ENCODE measurements around the gene TBCA. TPM values are rescaled to one million over a fixed set of nuclear protein-coding genes. Genes with fewer than 3 reads are reported as not detected.
A peak's percentile ranks its signal among the peaks of the same experiment; 100 is the strongest.
"Not testable (repeated sequence)": the region's sequence is repeated elsewhere in the genome, so short reads cannot be mapped to it uniquely, and the experiment has no call there.

TBCA gene
- total and polyA plus RNA-seq, 4 donors: 76.8 to 323 (median 214) TPM

GRCh38 chr5:77758141-77758938 lies 17.8 kb downstream of the TBCA start:
- Histone ChIP-seq H3K36me3 (ENCODE audit: control insufficient read depth, insufficient read depth, low read length) (no peaks in the 10 kb centered on the region), H3K4me1 (ENCODE audit: control insufficient read depth, insufficient read depth, low read length) (no peaks in the 10 kb centered on the region), H3K27me3 (ENCODE audit: control insufficient read depth, insufficient read depth, low read length) (no peaks in the 10 kb centered on the region), H3K27ac (ENCODE audit: low read depth, low read length) (no peak overlapping the region), H3K4me3 (ENCODE audit: low read depth, low read length) (no peak overlapping the region), H3K9me3 (ENCODE audit: control insufficient read depth, insufficient read depth, low read length) (no peaks in the 10 kb centered on the region)
- no peak for DNase-seq (ENCODE audit: low read depth in 4 of 6, low spot score in 6 of 6)
- WGBS (ENCODE audit: insufficient coverage): 68% methylated on average over 5 of the region's 10 CpGs

- no peak overlapping the region for H3K27ac ChIP-seq (ENCODE audit: low read depth, low read length)
- H3K4me1 ChIP-seq (ENCODE audit: control insufficient read depth, insufficient read depth, low read length): no peaks in the 10 kb centered on the region
- WGBS (ENCODE audit: insufficient coverage): 78% methylated on average over 8 of the region's 9 CpGs
- no peaks in the 10 kb centered on the region for H3K36me3 ChIP-seq (ENCODE audit: control insufficient read depth, insufficient read depth, low read length)
- no peak for DNase-seq (ENCODE audit: low read depth in 4 of 6, low spot score in 6 of 6)
- no peaks in the 10 kb centered on the region for H3K27me3 ChIP-seq (ENCODE audit: control insufficient read depth, insufficient read depth, low read length)
- no peaks in the 10 kb centered on the region for H3K9me3 ChIP-seq (ENCODE audit: control insufficient read depth, insufficient read depth, low read length)
- H3K4me3 ChIP-seq (ENCODE audit: low read depth, low read length): no peak overlapping the region
These were observed 24.7 kb downstream of the TBCA start for GRCh38 chr5:77751328-77752023.

GRCh38 chr5:77750928-77751327 lies 25.2 kb downstream of the TBCA start:
- H3K27ac ChIP-seq (ENCODE audit: low read depth, low read length); DNase-seq (ENCODE audit: low read depth in 4 of 6, low spot score in 6 of 6); H3K27me3 ChIP-seq (ENCODE audit: control insufficient read depth, insufficient read depth, low read length); H3K9me3 ChIP-seq (ENCODE audit: control insufficient read depth, insufficient read depth, low read length); H3K4me1 ChIP-seq (ENCODE audit: control insufficient read depth, insufficient read depth, low read length); H3K4me3 ChIP-seq (ENCODE audit: low read depth, low read length); H3K36me3 ChIP-seq (ENCODE audit: control insufficient read depth, insufficient read depth, low read length): not testable (repeated sequence)
- WGBS (ENCODE audit: insufficient coverage): 91% methylated on average over 4 of the region's 6 CpGs

- no peaks in the 10 kb centered on the region for H3K27me3 ChIP-seq (ENCODE audit: control insufficient read depth, insufficient read depth, low read length)
- no CpG with 5 or more reads among the region's 2 CpGs for WGBS (ENCODE audit: insufficient coverage)
- no peak overlapping the region for H3K4me3 ChIP-seq (ENCODE audit: low read depth, low read length)
- H3K27ac ChIP-seq (ENCODE audit: low read depth, low read length): no peak overlapping the region
- peak in 1 of 6 donors; percentile 16 for DNase-seq (ENCODE audit: low read depth in 4 of 6, low spot score in 6 of 6)
- no peaks in the 10 kb centered on the region for H3K9me3 ChIP-seq (ENCODE audit: control insufficient read depth, insufficient read depth, low read length)
- no peaks in the 10 kb centered on the region for H3K4me1 ChIP-seq (ENCODE audit: control insufficient read depth, insufficient read depth, low read length)
- H3K36me3 ChIP-seq (ENCODE audit: control insufficient read depth, insufficient read depth, low read length): no peaks in the 10 kb centered on the region
These were observed 28.0 kb downstream of the TBCA start for GRCh38 chr5:77748160-77748559.

GRCh38 chr5:77744116-77744515 lies 32.0 kb downstream of the TBCA start:
- H3K4me1 ChIP-seq (ENCODE audit: control insufficient read depth, insufficient read depth, low read length): no peaks in the 10 kb centered on the region
- no peak overlapping the region for H3K4me3 ChIP-seq (ENCODE audit: low read depth, low read length)
- H3K36me3 ChIP-seq (ENCODE audit: control insufficient read depth, insufficient read depth, low read length): no peaks in the 10 kb centered on the region
- DNase-seq (ENCODE audit: low read depth in 4 of 6, low spot score in 6 of 6): no peak
- no peaks in the 10 kb centered on the region for H3K27me3 ChIP-seq (ENCODE audit: control insufficient read depth, insufficient read depth, low read length)
- H3K27ac ChIP-seq (ENCODE audit: low read depth, low read length): no peak overlapping the region
- WGBS (ENCODE audit: insufficient coverage): 83% methylated on average over 2 of the region's 2 CpGs
- H3K9me3 ChIP-seq (ENCODE audit: control insufficient read depth, insufficient read depth, low read length): no peaks in the 10 kb centered on the region

GRCh38 chr5:77743181-77743580 lies 33.0 kb downstream of the TBCA start:
- Histone ChIP-seq H3K27ac (ENCODE audit: low read depth, low read length) (no peak overlapping the region), H3K4me1 (ENCODE audit: control insufficient read depth, insufficient read depth, low read length) (no peaks in the 10 kb centered on the region), H3K27me3 (ENCODE audit: control insufficient read depth, insufficient read depth, low read length) (no peaks in the 10 kb centered on the region), H3K4me3 (ENCODE audit: low read depth, low read length) (no peak overlapping the region), H3K9me3 (ENCODE audit: control insufficient read depth, insufficient read depth, low read length) (no peaks in the 10 kb centered on the region), H3K36me3 (ENCODE audit: control insufficient read depth, insufficient read depth, low read length) (no peaks in the 10 kb centered on the region)
- 72% methylated on average over 2 of the region's 3 CpGs for WGBS (ENCODE audit: insufficient coverage)
- DNase-seq (ENCODE audit: low read depth in 4 of 6, low spot score in 6 of 6): peak in 1 of 6 donors; percentile 18

GRCh38 chr5:77741608-77742007 lies 34.5 kb downstream of the TBCA start:
- no peaks in the 10 kb centered on the region for H3K9me3 ChIP-seq (ENCODE audit: control insufficient read depth, insufficient read depth, low read length)
- H3K4me1 ChIP-seq (ENCODE audit: control insufficient read depth, insufficient read depth, low read length): no peaks in the 10 kb centered on the region
- H3K4me3 ChIP-seq (ENCODE audit: low read depth, low read length): no peak overlapping the region
- H3K27me3 ChIP-seq (ENCODE audit: control insufficient read depth, insufficient read depth, low read length): no peaks in the 10 kb centered on the region
- WGBS (ENCODE audit: insufficient coverage): no CpG with 5 or more reads among the region's 3 CpGs
- H3K27ac ChIP-seq (ENCODE audit: low read depth, low read length): no peak overlapping the region
- H3K36me3 ChIP-seq (ENCODE audit: control insufficient read depth, insufficient read depth, low read length): no peaks in the 10 kb centered on the region
- no peak for DNase-seq (ENCODE audit: low read depth in 4 of 6, low spot score in 6 of 6)

- no peaks in the 10 kb centered on the region for H3K4me1 ChIP-seq (ENCODE audit: control insufficient read depth, insufficient read depth, low read length)
- H3K4me3 ChIP-seq (ENCODE audit: low read depth, low read length): no peak overlapping the region
- H3K9me3 ChIP-seq (ENCODE audit: control insufficient read depth, insufficient read depth, low read length): no peaks in the 10 kb centered on the region
- no peaks in the 10 kb centered on the region for H3K27me3 ChIP-seq (ENCODE audit: control insufficient read depth, insufficient read depth, low read length)
- no CpG with 5 or more reads among the region's 2 CpGs for WGBS (ENCODE audit: insufficient coverage)
- no peak for DNase-seq (ENCODE audit: low read depth in 4 of 6, low spot score in 6 of 6)
- H3K27ac ChIP-seq (ENCODE audit: low read depth, low read length): no peak overlapping the region
- no peaks in the 10 kb centered on the region for H3K36me3 ChIP-seq (ENCODE audit: control insufficient read depth, insufficient read depth, low read length)
These were observed 41.3 kb downstream of the TBCA start for GRCh38 chr5:77734885-77735284.

- H3K4me1 ChIP-seq (ENCODE audit: control insufficient read depth, insufficient read depth, low read length): no peaks in the 10 kb centered on the region
- WGBS (ENCODE audit: insufficient coverage): 100% methylated on average over 1 of the region's 3 CpGs
These were observed 43.0 kb downstream of the TBCA start for GRCh38 chr5:77733130-77733529.

GRCh38 chr5:77727190-77727589 lies 48.9 kb downstream of the TBCA start:
- H3K4me3 ChIP-seq (ENCODE audit: low read depth, low read length): no peak overlapping the region
- no peaks in the 10 kb centered on the region for H3K36me3 ChIP-seq (ENCODE audit: control insufficient read depth, insufficient read depth, low read length)
- DNase-seq (ENCODE audit: low read depth in 4 of 6, low spot score in 6 of 6): no peak
- WGBS (ENCODE audit: insufficient coverage): no CpG with 5 or more reads among the region's 3 CpGs
- no peaks in the 10 kb centered on the region for H3K4me1 ChIP-seq (ENCODE audit: control insufficient read depth, insufficient read depth, low read length)
- no peaks in the 10 kb centered on the region for H3K27me3 ChIP-seq (ENCODE audit: control insufficient read depth, insufficient read depth, low read length)
- no peak overlapping the region for H3K27ac ChIP-seq (ENCODE audit: low read depth, low read length)
- H3K9me3 ChIP-seq (ENCODE audit: control insufficient read depth, insufficient read depth, low read length): no peaks in the 10 kb centered on the region

More at GRCh38 chr5:77733130-77733529, 43.0 kb downstream of the TBCA start:
- Histone ChIP-seq H3K9me3 (ENCODE audit: control insufficient read depth, insufficient read depth, low read length) (no peaks in the 10 kb centered on the region), H3K27ac (ENCODE audit: low read depth, low read length) (no peak overlapping the region), H3K27me3 (ENCODE audit: control insufficient read depth, insufficient read depth, low read length) (no peaks in the 10 kb centered on the region), H3K36me3 (ENCODE audit: control insufficient read depth, insufficient read depth, low read length) (no peaks in the 10 kb centered on the region), H3K4me3 (ENCODE audit: low read depth, low read length) (no peak overlapping the region)
- no peak for DNase-seq (ENCODE audit: low read depth in 4 of 6, low spot score in 6 of 6)
